ENCODE measurements around the gene CDSN.

DNA sequence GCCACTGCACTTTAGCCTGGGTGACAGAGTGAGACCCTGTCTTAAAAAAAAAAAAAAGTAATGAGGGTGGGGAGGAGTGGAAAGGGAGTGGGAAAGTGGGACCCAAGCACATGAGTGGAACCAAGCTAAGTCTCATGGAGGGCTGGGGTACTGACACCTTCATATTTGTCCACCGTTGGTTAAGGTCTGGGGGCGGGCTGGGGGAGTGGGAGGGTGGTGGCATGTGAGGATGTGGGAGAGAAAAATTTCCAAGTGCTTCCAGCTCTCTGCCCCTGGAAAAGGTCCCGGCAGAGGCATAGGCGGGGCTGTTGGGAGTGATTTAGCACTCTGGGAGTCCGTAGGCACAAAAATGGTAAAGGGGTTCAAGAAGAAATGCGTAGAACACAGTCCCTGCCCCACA is 12.6 kb upstream of the CDSN start:
- TF ChIP-seq CTCF (IDR thresholded peaks at IDR 0.05) (no peak), POLR2A (IDR thresholded peaks at IDR 0.05) (no peak)

All from heart left ventricle (tissue), 13 donors.